ENCODE measurements around the gene LANCL3.
"Not testable (repeated sequence)": the region's sequence is repeated elsewhere in the genome, so short reads cannot be mapped to it uniquely, and the experiment has no call there.

Gene LANCL3

DNA sequence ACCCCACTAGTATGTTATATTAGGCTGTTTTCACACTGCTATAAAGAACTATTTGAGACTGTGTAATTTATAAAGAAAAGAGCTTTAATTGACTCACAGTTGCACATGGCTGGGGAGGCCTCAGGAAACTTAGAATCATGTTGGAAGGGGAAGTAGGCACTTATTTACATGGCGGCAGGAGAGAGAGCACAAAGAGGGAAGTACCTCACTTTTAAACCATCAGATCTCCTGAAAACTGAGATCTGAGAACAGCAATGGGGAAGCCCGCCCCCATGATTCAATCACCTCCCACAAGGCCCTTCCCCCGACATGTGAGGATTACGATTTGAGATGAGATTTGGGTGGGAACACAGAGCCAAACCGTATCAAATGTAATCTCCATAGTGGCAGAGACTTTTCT lies 68.7 kb downstream of the LANCL3 start:
- no peaks in the 10 kb centered on the region for H3K4me1 ChIP-seq (ENCODE audit: control insufficient read depth in 1 of 2, insufficient read depth in 1 of 2, low read depth in 1 of 2, low read length in 1 of 2)
- H3K36me3 ChIP-seq, result no peaks in the 10 kb centered on the region
- H3K4me3 ChIP-seq (ENCODE audit: low read depth in 1 of 2, low read length in 1 of 2), result no peak overlapping the region
- H3K27ac ChIP-seq, result no peak overlapping the region
- H3K27me3 ChIP-seq, result no peaks in the 10 kb centered on the region
- TF ChIP-seq, protein P1, sequence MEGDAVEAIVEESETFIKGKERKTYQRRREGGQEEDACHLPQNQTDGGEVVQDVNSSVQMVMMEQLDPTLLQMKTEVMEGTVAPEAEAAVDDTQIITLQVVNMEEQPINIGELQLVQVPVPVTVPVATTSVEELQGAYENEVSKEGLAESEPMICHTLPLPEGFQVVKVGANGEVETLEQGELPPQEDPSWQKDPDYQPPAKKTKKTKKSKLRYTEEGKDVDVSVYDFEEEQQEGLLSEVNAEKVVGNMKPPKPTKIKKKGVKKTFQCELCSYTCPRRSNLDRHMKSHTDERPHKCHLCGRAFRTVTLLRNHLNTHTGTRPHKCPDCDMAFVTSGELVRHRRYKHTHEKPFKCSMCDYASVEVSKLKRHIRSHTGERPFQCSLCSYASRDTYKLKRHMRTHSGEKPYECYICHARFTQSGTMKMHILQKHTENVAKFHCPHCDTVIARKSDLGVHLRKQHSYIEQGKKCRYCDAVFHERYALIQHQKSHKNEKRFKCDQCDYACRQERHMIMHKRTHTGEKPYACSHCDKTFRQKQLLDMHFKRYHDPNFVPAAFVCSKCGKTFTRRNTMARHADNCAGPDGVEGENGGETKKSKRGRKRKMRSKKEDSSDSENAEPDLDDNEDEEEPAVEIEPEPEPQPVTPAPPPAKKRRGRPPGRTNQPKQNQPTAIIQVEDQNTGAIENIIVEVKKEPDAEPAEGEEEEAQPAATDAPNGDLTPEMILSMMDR (IDR thresholded peaks at IDR 0.05), result no peak
- H3K9me3 ChIP-seq, result no peaks in the 10 kb centered on the region

DNA sequence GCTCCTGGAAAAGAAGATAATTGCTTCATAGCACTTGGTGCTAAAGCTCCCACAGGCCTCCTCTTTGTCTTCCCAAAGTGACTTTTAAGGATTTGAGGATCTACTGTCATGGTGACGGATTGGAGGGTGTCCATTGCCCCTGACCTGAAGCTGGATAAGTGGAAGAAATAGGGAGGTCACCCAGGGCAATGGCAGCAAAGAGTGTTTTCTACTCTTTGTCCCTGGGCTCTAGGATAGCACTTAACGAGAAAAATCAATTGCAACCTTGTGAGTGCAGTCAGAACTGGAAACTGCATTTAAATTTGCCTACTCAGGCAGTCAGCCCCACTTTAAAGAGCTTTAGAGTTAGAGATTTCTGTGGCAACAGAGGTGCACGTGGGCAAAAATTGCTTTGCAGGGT lies 70.4 kb downstream of the LANCL3 start:
- Histone ChIP-seq H3K9me3 (no peaks in the 10 kb centered on the region), H3K4me1 (ENCODE audit: control insufficient read depth in 1 of 2, insufficient read depth in 1 of 2, low read depth in 1 of 2, low read length in 1 of 2) (no peaks in the 10 kb centered on the region), H3K36me3 (no peaks in the 10 kb centered on the region), H3K4me3 (ENCODE audit: low read depth in 1 of 2, low read length in 1 of 2) (no peak overlapping the region), H3K27ac (no peak overlapping the region), H3K27me3 (no peaks in the 10 kb centered on the region)
- TF ChIP-seq, protein P1 (IDR thresholded peaks at IDR 0.05), result no peak

DNA sequence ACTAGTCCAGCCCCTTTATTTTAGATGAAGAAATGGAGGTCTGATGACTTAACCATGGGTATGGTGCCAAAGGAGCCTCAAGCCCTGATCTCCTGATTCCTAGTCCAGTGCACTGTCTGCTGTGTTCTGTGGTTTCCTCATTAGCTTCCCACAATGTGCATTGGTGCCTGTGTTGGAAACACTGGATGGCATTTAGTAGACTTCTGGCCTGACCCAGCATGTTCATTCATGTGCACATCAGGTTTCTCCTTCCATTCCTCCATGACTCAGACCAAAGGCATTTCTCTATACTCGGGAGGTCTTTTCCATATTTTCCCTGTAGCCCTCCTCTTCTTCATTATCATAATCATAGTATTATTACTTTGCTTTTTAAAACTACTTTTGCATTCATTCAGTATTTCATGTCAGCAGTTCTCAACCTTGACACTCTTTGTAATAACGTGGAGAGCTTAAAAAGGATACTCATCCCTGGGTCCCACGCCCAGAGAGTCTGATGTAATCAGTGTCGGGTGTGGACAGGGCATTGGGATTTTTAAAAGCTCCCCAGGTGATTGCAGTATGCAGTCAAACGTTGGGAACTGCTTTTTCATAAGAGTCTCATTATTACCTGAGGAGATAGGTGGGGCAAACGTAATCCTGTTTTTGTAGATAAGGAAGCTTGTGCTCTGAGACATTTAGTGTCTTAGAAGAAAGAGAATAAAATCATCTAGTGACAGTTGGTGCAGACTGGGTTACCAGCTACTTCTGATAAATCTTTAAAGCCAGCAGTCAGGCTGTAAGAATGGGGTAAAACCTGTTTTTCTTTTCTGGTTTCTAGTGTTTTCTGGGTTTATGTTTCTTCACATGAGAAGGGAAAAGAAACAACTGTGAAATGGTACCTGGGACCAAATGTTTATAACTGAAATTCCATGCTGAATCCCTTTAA lies 73.2 kb downstream of the LANCL3 start:
- H3K4me3 ChIP-seq (ENCODE audit: low read depth in 1 of 2, low read length in 1 of 2), result no peak overlapping the region
- TF ChIP-seq, protein P1 (IDR thresholded peaks at IDR 0.05), result no peak
- H3K4me1 ChIP-seq (ENCODE audit: control insufficient read depth in 1 of 2, insufficient read depth in 1 of 2, low read depth in 1 of 2, low read length in 1 of 2), result no peaks in the 10 kb centered on the region
- H3K27me3 ChIP-seq, result no peaks in the 10 kb centered on the region
- no peak overlapping the region for H3K27ac ChIP-seq
- no peaks in the 10 kb centered on the region for H3K9me3 ChIP-seq
- H3K36me3 ChIP-seq, result no peaks in the 10 kb centered on the region

DNA sequence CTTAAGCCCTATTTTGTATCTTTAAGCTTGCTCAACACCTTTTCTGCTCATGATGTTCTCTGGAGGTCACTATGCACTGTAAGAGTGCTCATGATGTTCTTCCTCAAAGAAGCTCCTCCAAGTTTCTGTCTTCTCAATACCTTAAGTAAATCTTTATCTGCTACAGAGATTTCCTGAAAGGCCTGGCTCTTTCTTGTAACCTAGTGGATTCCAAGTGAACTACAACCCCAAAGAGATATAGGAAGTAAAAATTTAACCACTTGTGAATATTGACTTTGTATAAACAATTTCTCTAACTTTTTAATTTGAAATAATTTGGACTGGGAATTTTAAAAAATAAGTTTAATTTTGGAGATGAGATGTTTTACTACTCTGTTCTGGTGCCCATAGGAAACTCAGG lies 74.8 kb downstream of the LANCL3 start:
- TF ChIP-seq, protein P1 (IDR thresholded peaks at IDR 0.05), result no peak
- H3K4me3 ChIP-seq (ENCODE audit: low read depth in 1 of 2, low read length in 1 of 2), result no peak overlapping the region
- H3K4me1 ChIP-seq (ENCODE audit: control insufficient read depth in 1 of 2, insufficient read depth in 1 of 2, low read depth in 1 of 2, low read length in 1 of 2), result no peaks in the 10 kb centered on the region
- no peaks in the 10 kb centered on the region for H3K27me3 ChIP-seq
- H3K9me3 ChIP-seq, result no peaks in the 10 kb centered on the region
- H3K36me3 ChIP-seq, result no peaks in the 10 kb centered on the region
- no peak overlapping the region for H3K27ac ChIP-seq

DNA sequence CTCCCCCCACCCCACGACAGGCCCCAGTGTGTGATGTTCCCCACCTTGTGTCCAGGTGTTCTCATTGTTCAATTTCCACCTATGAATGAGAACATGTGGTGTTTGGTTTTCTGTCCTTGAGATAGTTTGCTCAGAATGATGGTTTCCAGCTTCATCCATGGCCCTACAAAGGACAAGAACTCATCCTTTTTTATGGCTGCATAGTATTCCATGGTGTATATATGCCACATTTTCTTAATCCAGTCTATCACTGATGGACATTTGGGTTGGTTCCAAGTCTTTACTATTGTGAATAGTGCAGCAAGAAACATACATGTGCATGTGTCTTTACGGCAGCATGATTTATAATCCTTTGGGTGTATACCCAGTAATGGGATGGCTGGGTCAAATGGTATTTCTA lies 79.4 kb downstream of the LANCL3 start:
- H3K4me3 ChIP-seq (ENCODE audit: low read depth in 1 of 2, low read length in 1 of 2); H3K27me3 ChIP-seq; H3K27ac ChIP-seq; H3K4me1 ChIP-seq (ENCODE audit: control insufficient read depth in 1 of 2, insufficient read depth in 1 of 2, low read depth in 1 of 2, low read length in 1 of 2); H3K9me3 ChIP-seq; H3K36me3 ChIP-seq: not testable (repeated sequence)

DNA sequence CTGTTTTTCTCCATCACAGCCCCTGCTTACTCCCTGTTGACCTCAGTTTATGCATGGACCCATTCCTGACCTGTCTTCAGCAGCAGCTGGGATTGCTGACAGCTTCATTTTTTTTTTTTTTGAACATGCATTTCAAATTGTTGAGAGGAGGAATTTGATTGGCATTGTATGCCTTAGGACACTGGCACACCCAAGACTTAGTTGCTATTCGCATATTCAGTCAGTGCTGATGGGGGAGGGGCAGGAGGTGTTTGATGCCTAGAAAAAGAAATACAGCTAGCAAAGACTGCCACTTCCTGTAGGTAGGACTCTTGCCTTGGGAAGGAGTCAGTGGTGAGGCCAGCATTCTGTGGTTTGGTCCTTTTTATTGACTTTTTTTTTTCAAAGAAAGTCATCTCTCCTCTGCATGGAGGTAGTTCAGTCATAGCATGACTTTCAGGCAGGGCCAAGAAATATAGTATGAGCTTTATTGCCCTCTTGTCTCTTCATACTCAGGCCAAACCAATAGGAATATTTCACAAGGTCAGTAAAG lies 80.5 kb downstream of the LANCL3 start:
- Histone ChIP-seq H3K27ac (no peak overlapping the region), H3K27me3 (no peaks in the 10 kb centered on the region), H3K4me1 (ENCODE audit: control insufficient read depth in 1 of 2, insufficient read depth in 1 of 2, low read depth in 1 of 2, low read length in 1 of 2) (no peaks in the 10 kb centered on the region), H3K36me3 (no peaks in the 10 kb centered on the region), H3K9me3 (no peaks in the 10 kb centered on the region), H3K4me3 (ENCODE audit: low read depth in 1 of 2, low read length in 1 of 2) (no peak overlapping the region)
- TF ChIP-seq, protein P1 (IDR thresholded peaks at IDR 0.05), result no peak
